Left lung (tissue), 10 donors: Measurements from ENCODE around the gene HERPUD1. TPM values are rescaled to one million over a fixed set of nuclear protein-coding genes. Genes with fewer than 3 reads are reported as not detected.

ENCODE experiments used
- ATAC-seq: fragments of 200-7000 bp; cut with Tn5 transposase; one replicate; pipeline ENCODE4 v1.9.1; 2020; ENCODE audit warnings: moderate library complexity
- DNase-seq, 4 donors: peaks; one replicate each; pipeline ENCODE4 v3.0.0-alpha.2; 2013 to 2020
- H3K27ac ChIP-seq, 2 donors: fragments of 200-600 bp; sonication (generic) in 1 of 2; one replicate each; pipeline versions ENCODE4 v1.5.0 to v1.8.0; 2020 to 2021
- H3K27me3 ChIP-seq, 2 donors: fragments of 200-600 bp; sonication (generic) in 1 of 2; one replicate each; pipeline versions ENCODE4 v1.5.0 to v1.8.0; 2020 to 2021
- H3K36me3 ChIP-seq, 2 donors: fragments of 200-600 bp; sonication (generic) in 1 of 2; one replicate each; pipeline versions ENCODE4 v1.5.0 to v1.8.0; 2020 to 2021
- H3K4me1 ChIP-seq, 2 donors: fragments of 200-600 bp; one replicate each; pipeline ENCODE4 v1.8.0; 2021
- H3K4me3 ChIP-seq, 2 donors: fragments of 200-600 bp; sonication (generic) in 1 of 2; one replicate each; pipeline versions ENCODE4 v1.5.0 to v1.8.0; 2020 to 2021; ENCODE audit warnings: mild to moderate bottlenecking in 1 of 2
- H3K9me3 ChIP-seq, 2 donors: fragments of 200-600 bp; sonication (generic) in 1 of 2; one replicate each; pipeline versions ENCODE4 v1.5.0 to v1.8.0; 2020 to 2021
- CTCF ChIP-seq, 2 donors: fragments of 200-600 bp; sonication (generic) in 1 of 2; IDR thresholded peaks; one replicate each; pipeline versions ENCODE4 v1.5.0 to v1.8.0; 2021; ENCODE audit warnings: antibody characterized with exemption in 2 of 2
- intact Hi-C, 2 donors: fragments of 100-400 bp; cut with DNase I; formaldehyde crosslinking; loops; one replicate each; pipeline versions ENCODE4 v1.11.2 to v1.14.2; 2022
- polyA plus RNA-seq, 6 donors: library from polyadenylated mRNA; unstranded; fragments of 120-200 nt; gene quantifications; one replicate each; pipeline ENCODE4 v1.2.1, GENCODE V29; 2013; ENCODE audit not compliant: insufficient read length in 6 of 6
- total RNA-seq, 2 donors: library from RNA; stranded (reverse); fragmentation: NEBNext Ultra II Directional; extraction: Animal tissue kit (Norgen Biotek cat#: 25700); gene quantifications; one replicate each; pipeline ENCODE4 v1.2.1, GENCODE V29; 2021
- donor health status: DM: no; HTN: yes; CAD: no.
- donor health status: DM: no; HTN: no; CAD: no.

The HERPUD1 gene
- total and polyA plus RNA-seq, 8 donors: 99.6 to 155 (median 115) TPM

- ATAC-seq: peak; percentile 42
- peaks cover 0 to 79% of the 10 kb centered on the region in 2 donors for H3K36me3 ChIP-seq
- DNase-seq: no peak
- no peak overlapping the region for H3K4me3 ChIP-seq
- intact Hi-C loops: no loop called here
- H3K9me3 ChIP-seq: no peaks in the 10 kb centered on the region
- no peak for TF ChIP-seq CTCF (IDR thresholded peaks at IDR 0.05)
- H3K27me3 ChIP-seq: no peaks in the 10 kb centered on the region
- peaks cover 0 to 10% of the 10 kb centered on the region in 2 donors for H3K4me1 ChIP-seq
- H3K27ac ChIP-seq: no peak overlapping the region
These were observed 14.0 kb downstream of the HERPUD1 start for GRCh38 chr16:56945847-56946527.

- Histone ChIP-seq H3K36me3 (peaks cover 0 to 69% of the 10 kb centered on the region in 2 donors), H3K9me3 (no peaks in the 10 kb centered on the region), H3K27ac (no peak overlapping the region), H3K27me3 (no peaks in the 10 kb centered on the region), H3K4me3 (no peak overlapping the region), H3K4me1 (peaks cover 0 to 13% of the 10 kb centered on the region in 2 donors)
- no peak for TF ChIP-seq CTCF (IDR thresholded peaks at IDR 0.05)
- no peak for DNase-seq
- intact Hi-C loops: no loop called here
- no peak for ATAC-seq
These were observed 15.0 kb downstream of the HERPUD1 start for GRCh38 chr16:56946767-56947603.

- peaks cover 0 to 63% of the 10 kb centered on the region in 2 donors for H3K36me3 ChIP-seq
- H3K27ac ChIP-seq: no peak overlapping the region
- ATAC-seq (no peak), DNase-seq (no peak)
- no peaks in the 10 kb centered on the region for H3K27me3 ChIP-seq
- no peaks in the 10 kb centered on the region for H3K9me3 ChIP-seq
- peaks cover 0 to 13% of the 10 kb centered on the region in 2 donors for H3K4me1 ChIP-seq
- no peak overlapping the region for H3K4me3 ChIP-seq
- TF ChIP-seq CTCF (IDR thresholded peaks at IDR 0.05): no peak
- intact Hi-C loops: no loop called here
These were observed 15.7 kb downstream of the HERPUD1 start for GRCh38 chr16:56947604-56947995.

DNA sequence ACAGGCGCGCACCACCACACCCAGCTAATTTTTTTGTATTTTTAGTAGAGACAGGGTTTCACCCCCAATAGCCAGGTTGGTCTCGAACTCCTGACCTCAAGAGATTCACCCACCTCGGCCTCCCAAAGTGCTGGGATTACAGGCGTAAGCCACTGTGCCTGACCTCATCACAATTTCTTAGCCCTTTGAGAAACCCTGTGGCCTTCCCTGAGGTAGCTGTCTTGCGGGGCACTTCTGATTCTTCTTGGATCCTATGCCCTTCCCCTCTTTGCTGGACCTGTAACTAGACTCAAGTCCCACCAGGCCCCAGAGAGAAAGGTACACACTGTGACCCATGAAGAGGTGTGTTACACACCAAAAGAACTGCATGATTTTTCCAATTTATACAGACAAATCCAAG lies 16.3 kb downstream of the HERPUD1 start:
- H3K4me1 ChIP-seq: peaks cover 0 to 13% of the 10 kb centered on the region in 2 donors
- ATAC-seq (no peak), DNase-seq (no peak)
- intact Hi-C loops: no loop called here
- no peaks in the 10 kb centered on the region for H3K27me3 ChIP-seq
- H3K9me3 ChIP-seq: no peaks in the 10 kb centered on the region
- H3K4me3 ChIP-seq: no peak overlapping the region
- H3K36me3 ChIP-seq: peaks cover 0 to 56% of the 10 kb centered on the region in 2 donors
- no peak overlapping the region for H3K27ac ChIP-seq
- no peak for TF ChIP-seq CTCF (IDR thresholded peaks at IDR 0.05)

- Histone ChIP-seq H3K27me3 (no peaks in the 10 kb centered on the region), H3K9me3 (no peaks in the 10 kb centered on the region), H3K36me3 (peaks cover 0 to 38% of the 10 kb centered on the region in 2 donors), H3K27ac (no peak overlapping the region), H3K4me1 (peaks cover 0 to 13% of the 10 kb centered on the region in 2 donors), H3K4me3 (no peak overlapping the region)
- ATAC-seq (no peak), DNase-seq (no peak)
- intact Hi-C loops: no loop called here
- no peak for TF ChIP-seq CTCF (IDR thresholded peaks at IDR 0.05)
These were observed 18.1 kb downstream of the HERPUD1 start for GRCh38 chr16:56950051-56950450.
